Mammary epithelial cell (primary cell): ENCODE measurements around the gene IL4R.

Experiments
- CTCF ChIP-seq, 2 donors: IDR thresholded peaks in 1 of 2; conservative IDR thresholded peaks in 1 of 2; 2 replicates each; pipeline ENCODE4 v1.5.1; 2011 to 2012; ENCODE audit warnings: inconsistent platforms in 2 of 2, low read length in 2 of 2, mild to moderate bottlenecking in 2 of 2, control low read depth in 1 of 2, low read depth in 1 of 2; ENCODE audit not compliant: insufficient read depth in 1 of 2; ENCODE audit errors: extremely low read depth in 1 of 2
- EZH2 ChIP-seq: IDR thresholded peaks from 2 replicates; pipeline ENCODE4 v1.6.1; 2012; ENCODE audit warnings: low read length, inconsistent platforms, borderline replicate concordance

- TF ChIP-seq CTCF (conservative IDR thresholded peaks at IDR 0.05 in 1 of 2, IDR thresholded peaks at IDR 0.05 in 1 of 2; ENCODE audit: extremely low read depth in 1 of 2, insufficient read depth in 1 of 2, low read depth in 1 of 2, low read length in 2 of 2) (no peak), EZH2 (no peak)
Observed at GRCh38 chr16:27394516-27394915, 80.7 kb downstream of the IL4R start.
